ENCODE measurements around the gene COMMD3. TPM values are rescaled to one million over a fixed set of nuclear protein-coding genes. Genes with fewer than 3 reads are reported as not detected.

The COMMD3 gene
- total RNA-seq, 2 experiments from 2014 or later, result 53.8 to 77.1 TPM

DNA sequence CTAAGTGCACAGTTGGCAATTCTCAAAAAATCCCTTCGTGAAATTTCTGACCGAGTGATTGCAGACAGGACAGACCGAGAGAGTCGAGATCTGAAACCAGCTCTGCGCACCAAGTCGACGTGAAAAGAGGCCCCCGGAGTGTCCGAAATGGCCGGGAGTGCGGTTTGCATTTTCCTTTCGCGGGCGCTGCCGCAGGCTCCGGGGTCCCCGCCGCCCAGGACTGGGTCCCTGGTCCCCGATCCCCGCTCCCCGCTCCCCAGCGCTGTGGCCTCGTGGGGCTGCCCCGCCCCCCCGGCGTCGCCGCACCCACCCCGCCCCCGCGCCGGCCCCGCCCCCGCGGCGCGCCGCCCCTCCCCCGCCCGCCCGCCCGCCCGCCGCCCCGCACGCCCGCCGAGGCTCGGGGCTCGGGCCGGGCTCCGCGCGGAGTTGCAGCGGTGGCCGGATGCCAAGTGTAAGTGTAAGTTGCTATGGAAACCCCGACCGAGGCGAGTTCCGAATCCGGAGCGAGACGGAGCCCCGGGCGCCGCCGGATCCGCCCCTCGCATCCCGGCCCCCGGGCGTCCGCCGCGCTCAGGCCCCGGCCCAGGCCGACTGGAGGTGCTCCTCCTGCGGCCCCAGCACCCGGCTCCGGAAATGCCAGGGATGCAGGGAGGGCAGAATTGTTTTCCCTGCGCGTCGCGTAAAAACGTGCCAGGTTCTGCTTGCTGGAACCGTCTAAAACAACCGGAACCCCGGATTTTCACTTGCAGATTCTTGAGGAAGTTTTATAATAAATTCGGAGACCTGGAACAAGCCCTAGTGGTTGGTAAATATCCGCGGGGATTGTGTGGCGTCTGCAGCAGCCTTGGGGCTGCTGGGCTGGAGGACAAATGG, 9.3 kb downstream of the COMMD3 start:
- H3K4me3 Mint-ChIP-seq, result peak overlapping the region; percentile 88
- H3K27ac Mint-ChIP-seq, result peak overlapping the region; percentile 64
- ChIA-PET POLR2A (interaction anchor here (0.8 kb wide), 1 partner anchor 96 kb away, joined by 3 read pairs; no protein-coding TSS in a partner anchor), CTCF (interaction anchor here (0.6 to 1.0 kb wide), 3 partner anchors 15 to 97 kb away, joined by 3 read pairs; no protein-coding TSS in a partner anchor)
- H3K36me3 Mint-ChIP-seq (ENCODE audit: low read depth), result peaks cover 24% of the 10 kb centered on the region
- intact Hi-C loops (cut with DNase I, micrococcal nuclease), result loop anchor here (1.0 to 10.0 kb wide), 3 partner anchors 8 to 389 kb away; partner anchors contain the start of gene PIP4K2A (in 1 of the 2)
- H3K4me1 Mint-ChIP-seq, result peaks cover 35% of the 10 kb centered on the region
- H3K27me3 Mint-ChIP-seq, result peaks cover 23% of the 10 kb centered on the region
- ATAC-seq (peak; percentile 45), DNase-seq (peak; percentile 83)
- H3K9me3 Mint-ChIP-seq (ENCODE audit: low read depth), result no peaks in the 10 kb centered on the region

DNA sequence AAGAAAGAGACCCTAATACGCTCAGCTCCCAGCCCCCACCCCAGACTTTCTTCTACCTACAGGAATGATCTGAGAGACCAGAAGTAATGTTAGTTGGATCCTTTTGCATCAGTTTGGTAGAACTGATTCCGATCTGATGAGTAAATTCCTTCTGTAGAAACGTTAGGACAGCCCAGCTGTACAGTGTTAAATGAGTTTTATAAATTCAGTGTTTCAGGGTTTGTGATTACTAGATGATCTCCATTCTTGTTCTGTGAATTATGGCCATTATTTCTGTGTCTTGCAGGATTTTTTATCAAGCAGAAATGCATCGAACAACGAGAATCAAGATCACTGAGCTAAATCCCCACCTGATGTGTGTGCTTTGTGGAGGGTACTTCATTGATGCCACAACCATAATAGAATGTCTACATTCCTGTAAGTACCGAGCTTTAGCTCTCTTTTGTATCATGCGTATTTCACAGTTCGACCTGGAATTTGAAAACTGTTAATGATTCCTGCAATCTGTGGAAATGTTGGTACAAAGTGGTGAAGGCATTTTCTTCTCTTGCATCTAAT, 10.0 kb downstream of the COMMD3 start:
- Mint-ChIP-seq H3K27me3 (peaks cover 23% of the 10 kb centered on the region), H3K27ac (no peak overlapping the region), H3K9me3 (ENCODE audit: low read depth) (no peaks in the 10 kb centered on the region), H3K4me3 (peak overlapping the region; percentile 63), H3K36me3 (ENCODE audit: low read depth) (peaks cover 24% of the 10 kb centered on the region), H3K4me1 (peaks cover 35% of the 10 kb centered on the region)
- ATAC-seq (no peak), DNase-seq (no peak)
- intact Hi-C loops (cut with DNase I, micrococcal nuclease), result loop anchor here (10.0 kb wide), 2 partner anchors 359 to 389 kb away; partner anchors contain the start of gene PIP4K2A (in 1 of the 2)
- POLR2A ChIA-PET, result interaction anchor here (0.8 kb wide), 1 partner anchor 97 kb away, joined by 3 read pairs; no protein-coding TSS in a partner anchor
- CTCF ChIA-PET, result interaction anchor here (0.6 to 0.9 kb wide), 2 partner anchors 14 to 96 kb away, joined by 3 read pairs; no protein-coding TSS in a partner anchor

DNA sequence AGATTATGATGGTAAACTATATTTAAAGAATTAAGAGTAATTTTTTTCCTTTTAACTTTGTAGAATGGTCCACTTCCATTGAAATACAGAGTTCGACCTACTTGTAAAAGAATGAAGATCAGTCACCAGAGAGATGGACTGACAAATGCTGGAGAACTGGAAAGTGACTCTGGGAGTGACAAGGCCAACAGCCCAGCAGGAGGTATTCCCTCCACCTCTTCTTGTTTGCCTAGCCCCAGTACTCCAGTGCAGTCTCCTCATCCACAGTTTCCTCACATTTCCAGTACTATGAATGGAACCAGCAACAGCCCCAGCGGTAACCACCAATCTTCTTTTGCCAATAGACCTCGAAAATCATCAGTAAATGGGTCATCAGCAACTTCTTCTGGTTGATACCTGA, 13.0 kb downstream of the COMMD3 start:
- DNase-seq (no peak), ATAC-seq (no peak)
- Mint-ChIP-seq H3K4me1 (peaks cover 38% of the 10 kb centered on the region), H3K36me3 (ENCODE audit: low read depth) (peaks cover 40% of the 10 kb centered on the region), H3K4me3 (no peak overlapping the region), H3K27ac (no peak overlapping the region), H3K27me3 (peaks cover 24% of the 10 kb centered on the region), H3K9me3 (ENCODE audit: low read depth) (peaks cover 4% of the 10 kb centered on the region)
- ChIA-PET CTCF (no interaction called here), POLR2A (no interaction called here)
- intact Hi-C loops (cut with DNase I, micrococcal nuclease), result loop anchor here (10.0 kb wide), 2 partner anchors 356 to 386 kb away; partner anchors contain the start of gene PIP4K2A (in 1 of the 2)

DNA sequence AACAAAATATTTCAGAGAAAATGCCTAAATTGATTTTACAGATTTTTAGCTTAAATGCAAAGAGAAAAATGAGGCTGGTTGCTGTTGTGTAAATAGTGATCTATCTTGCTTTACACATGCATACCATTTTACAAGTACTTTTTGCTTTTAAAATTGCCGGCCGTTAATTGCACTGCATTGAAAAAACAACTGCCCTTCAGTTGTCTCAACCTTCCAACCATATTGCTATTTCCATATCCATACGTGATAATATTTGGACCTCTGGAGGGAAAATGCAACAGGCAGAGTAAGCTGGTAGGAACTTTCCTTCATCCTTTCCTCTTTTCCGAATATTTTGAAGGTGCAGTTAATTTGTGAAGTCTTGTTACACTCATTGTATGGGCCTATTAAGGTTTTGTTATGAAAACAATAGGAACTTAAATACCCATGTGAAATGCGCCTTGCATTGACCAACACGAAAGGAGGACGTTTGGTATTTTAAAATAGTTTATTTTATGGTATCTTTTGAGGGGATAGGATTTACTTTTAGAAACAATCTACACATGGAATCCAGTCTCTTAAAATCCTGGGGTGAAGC, 16.0 kb downstream of the COMMD3 start:
- ATAC-seq (no peak), DNase-seq (no peak)
- Mint-ChIP-seq H3K9me3 (ENCODE audit: low read depth) (peaks cover 4% of the 10 kb centered on the region), H3K4me1 (peaks cover 27% of the 10 kb centered on the region), H3K27ac (peak overlapping the region; percentile 61), H3K4me3 (no peak overlapping the region), H3K36me3 (ENCODE audit: low read depth) (peaks cover 29% of the 10 kb centered on the region), H3K27me3 (peaks cover 22% of the 10 kb centered on the region)
- intact Hi-C loops (cut with DNase I, micrococcal nuclease), result loop anchor here in 1 of 2 experiments (2.0 kb wide), 1 partner anchor 15 kb away; the partner anchor contains the start of gene COMMD3
- CTCF ChIA-PET, result interaction anchor here (1.6 kb wide), 1 partner anchor 13 kb away, joined by 4 read pairs; no protein-coding TSS in a partner anchor
- POLR2A ChIA-PET, result no interaction called here

DNA sequence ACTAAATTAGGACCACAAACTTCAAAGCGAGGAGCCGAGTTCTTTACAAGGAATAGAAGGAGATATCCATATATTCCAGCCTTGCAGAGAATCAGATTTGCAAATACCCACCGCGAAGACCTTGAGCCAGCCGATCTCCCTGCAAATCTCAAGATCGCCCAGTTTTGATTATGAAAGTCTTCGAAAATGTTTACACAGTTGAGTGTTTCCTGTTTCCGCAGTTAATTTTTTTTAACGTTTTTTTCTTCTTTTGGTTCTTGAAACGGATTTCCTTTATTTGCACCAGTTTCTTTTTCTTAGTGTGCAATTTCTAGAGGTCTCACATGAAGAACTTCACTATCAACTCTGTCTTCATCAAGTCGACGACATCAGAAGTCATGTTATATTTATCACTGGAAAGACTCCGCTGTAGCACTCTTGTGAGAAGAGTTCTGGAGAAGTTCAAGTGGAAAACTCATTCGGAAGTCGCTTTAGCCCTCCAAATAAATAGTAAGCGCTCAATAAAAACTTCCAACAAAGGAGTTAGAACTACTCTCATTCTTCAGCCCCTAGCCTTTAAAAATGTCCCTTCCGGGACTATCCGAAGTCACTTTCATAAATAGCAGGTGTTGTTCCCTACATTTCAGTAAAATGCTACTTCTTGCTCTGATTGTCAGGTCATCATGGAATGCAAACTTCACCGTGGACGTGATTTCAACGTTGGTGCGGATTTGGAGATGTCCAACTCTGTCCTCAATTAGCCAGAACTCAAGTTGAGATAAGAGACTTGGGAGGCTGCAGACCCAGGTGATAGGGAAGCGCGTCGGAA, 17.2 kb downstream of the COMMD3 start:
- DNase-seq, result no peak
- H3K27me3 Mint-ChIP-seq, result peaks cover 30% of the 10 kb centered on the region
- H3K4me3 Mint-ChIP-seq, result peak overlapping the region; percentile 60
- peaks cover 27% of the 10 kb centered on the region for H3K4me1 Mint-ChIP-seq
- ChIA-PET CTCF (interaction anchor here (1.6 kb wide), 1 partner anchor 14 kb away, joined by 4 read pairs; no protein-coding TSS in a partner anchor), POLR2A (no interaction called here)
- no peak for ATAC-seq
- H3K36me3 Mint-ChIP-seq (ENCODE audit: low read depth), result peaks cover 26% of the 10 kb centered on the region
- H3K9me3 Mint-ChIP-seq (ENCODE audit: low read depth), result peaks cover 4% of the 10 kb centered on the region
- intact Hi-C loops (cut with DNase I, micrococcal nuclease), result loop anchor here (1.0 to 2.0 kb wide), 2 partner anchors 8 to 17 kb away; partner anchors contain the start of gene COMMD3 (in 1 of the 2)
- H3K27ac Mint-ChIP-seq, result peak overlapping the region; percentile 61

DNA sequence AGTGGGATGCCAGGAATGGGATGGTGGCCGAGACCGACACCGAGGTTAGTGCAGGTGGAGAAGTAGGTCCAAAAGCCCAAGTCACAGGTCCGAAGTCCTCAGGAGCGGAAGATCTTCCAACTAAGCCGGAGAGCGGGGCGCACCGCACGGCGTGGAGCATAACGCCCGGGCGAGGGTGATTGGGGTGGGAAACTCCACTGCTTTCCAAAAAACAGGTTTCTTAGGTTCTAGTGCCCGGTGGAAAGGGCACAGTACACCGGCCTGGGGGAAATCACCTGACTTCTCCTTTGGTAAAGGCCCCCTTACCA, 17.7 kb downstream of the COMMD3 start:
- no peak for DNase-seq
- peaks cover 35% of the 10 kb centered on the region for H3K27me3 Mint-ChIP-seq
- POLR2A ChIA-PET, result no interaction called here
- CTCF ChIA-PET, result no interaction called here
- H3K9me3 Mint-ChIP-seq (ENCODE audit: low read depth), result peaks cover 4% of the 10 kb centered on the region
- intact Hi-C loops (cut with DNase I, micrococcal nuclease), result loop anchor here (1.0 to 2.0 kb wide), 2 partner anchors 9 to 17 kb away; partner anchors contain the start of gene COMMD3 (in 1 of the 2)
- peak overlapping the region; percentile 60 for H3K4me3 Mint-ChIP-seq
- peaks cover 26% of the 10 kb centered on the region for H3K36me3 Mint-ChIP-seq (ENCODE audit: low read depth)
- H3K4me1 Mint-ChIP-seq, result peaks cover 30% of the 10 kb centered on the region
- no peak for ATAC-seq
- no peak overlapping the region for H3K27ac Mint-ChIP-seq

DNA sequence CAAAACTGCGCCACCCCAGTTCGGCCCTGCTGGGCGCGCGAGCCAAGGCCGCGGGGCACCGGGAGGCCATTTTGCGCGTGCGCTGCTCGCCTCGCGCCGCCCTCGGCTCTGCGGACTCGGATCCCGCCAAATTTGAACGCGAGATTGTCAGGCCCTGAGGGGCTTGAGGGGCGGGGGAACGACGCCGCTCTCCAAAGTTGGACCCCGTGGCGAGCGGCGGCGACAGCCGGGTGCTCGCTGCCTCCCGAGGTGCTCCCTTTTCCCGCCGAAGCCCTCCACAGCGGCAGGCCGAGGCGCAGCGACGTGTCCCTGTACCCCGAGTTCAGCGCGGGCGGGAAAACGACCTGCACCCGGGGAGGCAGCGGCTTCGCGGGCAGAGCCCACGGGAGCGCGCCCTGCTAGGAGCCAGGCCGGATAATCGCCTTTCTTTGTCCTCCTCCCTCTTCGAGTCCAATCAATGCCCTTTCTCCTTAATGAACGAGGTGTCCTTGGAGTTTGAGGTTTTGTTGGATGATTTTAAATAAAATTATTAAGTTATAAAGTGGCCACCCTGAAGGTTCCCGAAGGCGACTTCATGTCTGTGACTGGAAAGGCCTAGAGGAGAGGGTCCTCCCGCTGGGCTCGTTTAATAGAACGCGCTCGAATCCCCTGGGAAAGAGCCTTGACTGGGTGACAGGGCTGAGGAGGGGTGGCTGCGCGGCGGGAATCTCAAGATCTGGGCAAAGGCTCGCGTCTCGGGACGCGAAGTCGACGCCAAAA, 18.4 kb downstream of the COMMD3 start:
- CTCF ChIA-PET, result interaction anchor here (1.1 kb wide), 1 partner anchor 11 kb away, joined by 5 read pairs; no protein-coding TSS in a partner anchor
- POLR2A ChIA-PET, result interaction anchor here (1.0 kb wide), 1 partner anchor 12 kb away, joined by 4 read pairs; no protein-coding TSS in a partner anchor
- ATAC-seq, result no peak
- Mint-ChIP-seq H3K27ac (peak overlapping the region; percentile 85), H3K4me3 (peak overlapping the region; percentile 67), H3K27me3 (peaks cover 37% of the 10 kb centered on the region), H3K9me3 (ENCODE audit: low read depth) (peaks cover 4% of the 10 kb centered on the region), H3K36me3 (ENCODE audit: low read depth) (peaks cover 20% of the 10 kb centered on the region), H3K4me1 (peaks cover 36% of the 10 kb centered on the region)
- peak; percentile 29 for DNase-seq
- intact Hi-C loops (cut with DNase I, micrococcal nuclease), result loop anchor here (1.0 kb wide), 2 partner anchors 10 to 331 kb away; partner anchors contain the start of gene DNAJC1 (in 1 of the 2)

DNA sequence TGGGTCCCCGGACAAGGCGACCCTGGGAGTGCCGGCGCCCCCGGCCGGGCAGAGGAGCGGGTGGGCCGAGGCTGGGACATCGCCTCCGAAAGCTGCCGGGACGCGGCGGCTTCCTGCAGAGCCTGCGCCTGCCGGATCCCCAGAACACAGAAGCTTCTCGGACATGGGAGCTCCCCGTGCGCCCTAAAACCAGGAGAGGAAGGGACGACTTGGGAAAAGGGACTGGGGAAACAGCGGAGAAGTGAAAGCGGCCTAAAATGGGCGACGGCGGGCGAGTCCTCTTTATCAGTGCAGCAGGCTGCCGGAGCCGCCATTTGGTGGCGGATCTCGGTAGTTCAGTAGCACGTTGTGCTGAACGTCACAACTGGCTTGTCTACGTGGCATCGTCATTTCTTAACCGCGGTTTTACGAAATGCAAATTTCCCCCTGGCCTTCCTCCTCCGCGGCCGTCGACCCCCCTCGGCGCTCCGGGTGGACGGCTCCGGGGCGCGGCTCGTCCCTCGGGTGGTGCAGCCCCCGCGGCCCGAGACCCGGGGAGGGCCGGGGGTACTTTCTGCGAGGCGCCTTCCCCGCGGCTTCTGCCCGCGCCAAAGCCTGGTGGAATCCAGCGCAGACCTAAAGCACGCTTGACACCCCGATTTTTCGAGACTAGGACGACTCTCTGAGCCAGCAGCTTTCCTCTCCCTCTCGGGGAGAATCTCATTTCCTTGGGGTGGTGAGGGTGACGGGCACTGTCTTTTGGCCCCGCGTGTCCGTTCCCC, 19.2 kb downstream of the COMMD3 start:
- ATAC-seq (peak; percentile 67), DNase-seq (peak; percentile 82)
- H3K4me1 Mint-ChIP-seq, result peaks cover 40% of the 10 kb centered on the region
- POLR2A ChIA-PET, result interaction anchor here (1.0 kb wide), 1 partner anchor 13 kb away, joined by 4 read pairs; no protein-coding TSS in a partner anchor
- peaks cover 4% of the 10 kb centered on the region for H3K9me3 Mint-ChIP-seq (ENCODE audit: low read depth)
- intact Hi-C loops (cut with DNase I, micrococcal nuclease), result loop anchor here (1.0 kb wide), 2 partner anchors 11 to 332 kb away; partner anchors contain the start of gene DNAJC1 (in 1 of the 2)
- H3K4me3 Mint-ChIP-seq, result peak overlapping the region; percentile 67
- peaks cover 39% of the 10 kb centered on the region for H3K27me3 Mint-ChIP-seq
- peak overlapping the region; percentile 85 for H3K27ac Mint-ChIP-seq
- peaks cover 17% of the 10 kb centered on the region for H3K36me3 Mint-ChIP-seq (ENCODE audit: low read depth)
- CTCF ChIA-PET, result interaction anchor here (1.1 kb wide), 1 partner anchor 11 kb away, joined by 5 read pairs; no protein-coding TSS in a partner anchor

DNA sequence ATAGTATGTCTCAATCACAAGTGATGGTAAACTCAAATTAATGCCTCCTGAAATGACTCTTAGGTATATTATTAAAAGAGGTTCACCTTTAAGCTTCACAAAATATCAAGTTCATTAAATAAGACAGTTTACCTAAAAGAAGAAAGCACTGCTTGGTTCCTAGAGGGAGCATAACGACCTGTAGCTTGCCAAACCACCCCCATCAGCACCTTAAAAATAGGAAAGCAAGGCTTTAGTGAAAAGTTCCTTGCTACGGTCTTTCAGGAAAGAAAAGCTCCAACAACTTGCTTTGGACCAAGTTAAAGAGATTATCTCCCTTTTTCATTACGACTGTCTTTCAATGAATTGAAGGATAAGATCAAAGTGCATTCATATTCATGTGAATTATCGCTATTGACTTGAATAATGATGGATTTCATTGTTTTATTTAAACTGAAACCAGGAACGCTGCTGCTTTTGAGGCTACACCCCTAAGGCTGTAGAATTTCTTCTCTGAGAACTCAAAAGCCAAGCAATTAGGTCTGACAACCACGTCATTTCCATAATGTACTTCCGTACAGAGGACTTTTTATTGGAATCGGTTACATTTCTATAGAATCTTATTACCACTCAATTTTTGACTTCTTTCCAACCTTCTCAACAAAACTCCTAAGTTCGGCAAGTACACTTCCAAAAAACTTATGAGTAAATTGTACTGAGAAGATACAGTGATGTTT, 22.2 kb downstream of the COMMD3 start:
- intact Hi-C loops (cut with DNase I, micrococcal nuclease), result no loop called here

More for the DNA sequence above, 22.2 kb downstream of the COMMD3 start:
- H3K4me1 Mint-ChIP-seq, result peaks cover 35% of the 10 kb centered on the region
- ChIA-PET POLR2A (interaction anchor here (0.6 to 0.8 kb wide), 2 partner anchors 93 to 118 kb away, joined by 3 to 4 read pairs; no protein-coding TSS in a partner anchor), CTCF (interaction anchor here (0.8 to 1.1 kb wide), 4 partner anchors 19 to 652 kb away, joined by 3 to 4 read pairs (median 3); no protein-coding TSS in a partner anchor)
- peaks cover 7% of the 10 kb centered on the region for H3K36me3 Mint-ChIP-seq (ENCODE audit: low read depth)
- DNase-seq (no peak), ATAC-seq (no peak)
- H3K27ac Mint-ChIP-seq, result no peak overlapping the region
- H3K9me3 Mint-ChIP-seq (ENCODE audit: low read depth), result peaks cover 4% of the 10 kb centered on the region
- H3K4me3 Mint-ChIP-seq, result no peak overlapping the region
- H3K27me3 Mint-ChIP-seq, result peaks cover 49% of the 10 kb centered on the region
